Neuronal stem cell (in vitro differentiated cells): ENCODE data around the gene GALNT17.

Experiments
- DNase-seq: peaks from one replicate; pipeline ENCODE4 v3.0.0-alpha.2; 2013; ENCODE audit warnings: low spot score
- H2AFZ ChIP-seq: one replicate; pipeline ENCODE4 v1.6.1; 2013; ENCODE audit warnings: mild to moderate bottlenecking, low read length, inconsistent platforms
- H2AK5ac ChIP-seq: 2 replicates; pipeline ENCODE4 v1.6.1; 2013; ENCODE audit warnings: low read depth, mild to moderate bottlenecking, inconsistent platforms, low read length, moderate library complexity, mixed read lengths
- H2BK120ac ChIP-seq: 2 replicates; pipeline ENCODE4 v1.6.1; 2013; ENCODE audit warnings: low read depth, mild to moderate bottlenecking, inconsistent platforms, low read length, moderate library complexity, mixed read lengths
- H2BK12ac ChIP-seq: one replicate; pipeline ENCODE4 v1.6.1; 2013; ENCODE audit warnings: low read length, inconsistent platforms
- H2BK15ac ChIP-seq: 2 replicates; pipeline ENCODE4 v1.6.1; 2013; ENCODE audit warnings: mild to moderate bottlenecking, low read length, inconsistent platforms, mixed read lengths
- H2BK5ac ChIP-seq: one replicate; pipeline ENCODE4 v1.6.1; 2013; ENCODE audit warnings: inconsistent platforms, mild to moderate bottlenecking, low read length, moderate library complexity
- H3K14ac ChIP-seq: one replicate; pipeline ENCODE4 v1.6.1; 2013; ENCODE audit warnings: low read length, inconsistent platforms
- H3K18ac ChIP-seq: 2 replicates; pipeline ENCODE4 v1.6.1; 2013; ENCODE audit warnings: low read length, inconsistent platforms
- H3K23ac ChIP-seq: 2 replicates; pipeline ENCODE4 v1.6.1; 2013; ENCODE audit warnings: low read depth, mild to moderate bottlenecking, mixed read lengths, low read length, inconsistent platforms; ENCODE audit not compliant: poor library complexity
- H3K27ac ChIP-seq: replicated peaks from 3 replicates; pipeline ENCODE4 v1.5.1; 2013; ENCODE audit warnings: low read length, inconsistent platforms
- H3K27me3 ChIP-seq, 3 experiments: 2 replicates each; pipeline ENCODE4 v1.6.1; 2013; ENCODE audit warnings: low read length in 3 of 3, mild to moderate bottlenecking in 2 of 3, inconsistent platforms in 1 of 3, low read depth in 1 of 3, mixed read lengths in 1 of 3, moderate library complexity in 1 of 3; ENCODE audit not compliant: control insufficient read depth in 3 of 3, insufficient read depth in 3 of 3
- H3K36me3 ChIP-seq, 2 donors: replicated peaks in 1 of 2; 2 replicates each; pipeline ENCODE4 v1.6.1; 2013; ENCODE audit warnings: low read length in 2 of 2; ENCODE audit not compliant: control insufficient read depth in 2 of 2, insufficient read depth in 2 of 2
- H3K4ac ChIP-seq: 2 replicates; pipeline ENCODE4 v1.6.1; 2013; ENCODE audit warnings: inconsistent platforms, mild to moderate bottlenecking, low read length, moderate library complexity
- H3K4me1 ChIP-seq, 2 donors: 1 replicate in 1 of 2; 2 replicates in 1 of 2; pipeline ENCODE4 v1.6.1; 2013; ENCODE audit warnings: low read length in 2 of 2, low read depth in 1 of 2; ENCODE audit not compliant: control insufficient read depth in 2 of 2, insufficient read depth in 1 of 2
- H3K4me2 ChIP-seq: one replicate; pipeline ENCODE4 v1.6.1; 2013; ENCODE audit warnings: mild to moderate bottlenecking, low read length, inconsistent platforms; ENCODE audit not compliant: insufficient read depth, poor library complexity, severe bottlenecking
- H3K4me3 ChIP-seq, 2 donors: 2 replicates each; pipeline ENCODE4 v1.5.1; 2013; ENCODE audit warnings: low read length in 2 of 2, mild to moderate bottlenecking in 2 of 2, inconsistent platforms in 1 of 2, moderate library complexity in 1 of 2
- H3K79me1 ChIP-seq: one replicate; pipeline ENCODE4 v1.6.1; 2013; ENCODE audit warnings: low read depth, mild to moderate bottlenecking, inconsistent platforms, low read length, moderate library complexity
- H3K9ac ChIP-seq: one replicate; pipeline ENCODE4 v1.6.1; 2013; ENCODE audit warnings: mild to moderate bottlenecking, low read depth, low read length, inconsistent platforms; ENCODE audit not compliant: poor library complexity
- H3K9me3 ChIP-seq, 2 donors: replicated peaks in 1 of 2; 2 replicates each; pipeline versions ENCODE3 to v1.6.1; 2013; ENCODE audit warnings: low read length in 2 of 2, mild to moderate bottlenecking in 2 of 2, inconsistent platforms in 1 of 2, low read depth in 1 of 2, mixed read lengths in 1 of 2, moderate library complexity in 1 of 2; ENCODE audit not compliant: control insufficient read depth in 2 of 2, insufficient read depth in 1 of 2
- H4K8ac ChIP-seq: one replicate; pipeline ENCODE4 v1.6.1; 2013; ENCODE audit warnings: low read depth, mild to moderate bottlenecking, inconsistent platforms, low read length, moderate library complexity
- H4K91ac ChIP-seq: one replicate; pipeline ENCODE4 v1.6.1; 2013; ENCODE audit warnings: low read length, low read depth, mild to moderate bottlenecking, inconsistent platforms; ENCODE audit not compliant: poor library complexity
- WGBS, 2 donors: extraction: QIAGEN DNeasy Blood & Tissue Kit; methylation state at CpG; one replicate each; pipeline ENCODE4 v1.1.7; 2013; ENCODE audit warnings: missing lambda C conversion rate in 2 of 2, mixed read lengths in 1 of 2; ENCODE audit not compliant: insufficient read length in 2 of 2, insufficient replicate concordance in 1 of 2; ENCODE audit errors: extremely low coverage in 2 of 2; 5-methylcytosine and 5-hydroxymethylcytosine counted together

The GALNT17 gene

DNA sequence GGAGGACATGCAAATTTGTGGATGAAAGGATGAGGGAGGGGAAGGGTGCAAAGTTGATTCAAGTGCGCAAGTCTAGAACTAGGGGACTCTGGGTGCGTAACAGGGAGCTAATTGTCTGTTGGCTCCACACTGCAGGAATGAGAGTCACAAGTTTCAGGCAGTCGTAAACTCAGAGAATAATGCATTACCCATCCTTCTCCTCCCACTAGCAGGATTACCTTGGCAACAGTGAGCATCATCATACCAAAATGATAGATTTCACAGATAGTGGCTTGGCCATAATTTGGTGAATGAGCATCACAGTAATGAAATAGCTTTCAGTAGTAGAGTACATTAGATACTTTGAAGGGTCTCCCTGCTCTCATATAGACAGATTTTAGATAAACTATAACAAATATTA is 565.5 kb downstream of the GALNT17 start:
- Histone ChIP-seq H3K4me2 (no peak overlapping the region), H3K18ac (no peak overlapping the region), H4K91ac (no peak overlapping the region), H3K4me1 (peaks cover under 1 to 2% of the 10 kb centered on the region in 2 donors), H3K4ac (no peak overlapping the region), H2BK15ac (no peak overlapping the region), H3K4me3 (no peak overlapping the region), H2BK120ac (no peak overlapping the region), H2BK5ac (no peak overlapping the region), H3K23ac (no peak overlapping the region), H2BK12ac (no peak overlapping the region), H2AK5ac (no peak overlapping the region), H3K27ac (no peak overlapping the region), H2AFZ (no peak overlapping the region), H3K36me3 (no peaks in the 10 kb centered on the region), H3K9ac (no peak overlapping the region), H3K79me1 (no peaks in the 10 kb centered on the region), H3K14ac (no peak overlapping the region), H3K27me3 (no peaks in the 10 kb centered on the region), H3K9me3 (no peaks in the 10 kb centered on the region), H4K8ac (no peak overlapping the region)
- no peak for DNase-seq
- no CpG with 5 or more reads among the region's 3 CpGs for WGBS, 2 donors

DNA sequence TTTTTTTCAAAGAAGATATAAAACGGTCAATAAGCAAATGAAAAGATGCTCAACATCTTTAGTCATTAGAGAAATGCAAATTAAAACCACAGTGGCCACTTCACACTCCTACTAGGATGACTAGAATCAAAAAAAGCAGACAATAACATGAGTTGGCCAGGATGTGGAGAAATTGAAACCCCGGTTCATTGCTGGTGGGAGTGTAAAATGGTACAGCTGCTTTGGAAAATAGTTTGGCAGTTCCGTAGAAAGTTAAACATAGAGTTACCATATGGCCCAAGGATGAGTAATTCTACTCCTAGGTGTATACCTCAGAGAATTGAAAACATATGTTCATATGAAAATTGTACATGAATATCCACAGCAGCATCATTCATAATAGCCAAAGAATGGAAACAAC is 573.3 kb downstream of the GALNT17 start:
- no peak overlapping the region for H2BK120ac ChIP-seq
- no peak overlapping the region for H2BK5ac ChIP-seq
- no peak overlapping the region for H3K9ac ChIP-seq
- H3K23ac ChIP-seq, result no peak overlapping the region
- H3K4ac ChIP-seq, result no peak overlapping the region
- H3K18ac ChIP-seq, result no peak overlapping the region
- H3K27me3 ChIP-seq, result no peaks in the 10 kb centered on the region
- no peak overlapping the region for H3K4me2 ChIP-seq
- H2AFZ ChIP-seq, result no peak overlapping the region
- no peak overlapping the region for H3K14ac ChIP-seq
- H3K79me1 ChIP-seq, result no peaks in the 10 kb centered on the region
- H3K4me3 ChIP-seq, result no peak overlapping the region
- H2AK5ac ChIP-seq, result no peak overlapping the region
- H3K36me3 ChIP-seq, result no peaks in the 10 kb centered on the region
- no CpG with 5 or more reads among the region's 3 CpGs for WGBS, 2 donors
- no peaks in the 10 kb centered on the region for H3K4me1 ChIP-seq
- H3K9me3 ChIP-seq, result peaks cover 7 to 22% of the 10 kb centered on the region in 2 donors
- no peak for DNase-seq
- no peak overlapping the region for H2BK12ac ChIP-seq
- no peak overlapping the region for H4K8ac ChIP-seq
- H2BK15ac ChIP-seq, result no peak overlapping the region
- H3K27ac ChIP-seq, result no peak overlapping the region
- H4K91ac ChIP-seq, result no peak overlapping the region

DNA sequence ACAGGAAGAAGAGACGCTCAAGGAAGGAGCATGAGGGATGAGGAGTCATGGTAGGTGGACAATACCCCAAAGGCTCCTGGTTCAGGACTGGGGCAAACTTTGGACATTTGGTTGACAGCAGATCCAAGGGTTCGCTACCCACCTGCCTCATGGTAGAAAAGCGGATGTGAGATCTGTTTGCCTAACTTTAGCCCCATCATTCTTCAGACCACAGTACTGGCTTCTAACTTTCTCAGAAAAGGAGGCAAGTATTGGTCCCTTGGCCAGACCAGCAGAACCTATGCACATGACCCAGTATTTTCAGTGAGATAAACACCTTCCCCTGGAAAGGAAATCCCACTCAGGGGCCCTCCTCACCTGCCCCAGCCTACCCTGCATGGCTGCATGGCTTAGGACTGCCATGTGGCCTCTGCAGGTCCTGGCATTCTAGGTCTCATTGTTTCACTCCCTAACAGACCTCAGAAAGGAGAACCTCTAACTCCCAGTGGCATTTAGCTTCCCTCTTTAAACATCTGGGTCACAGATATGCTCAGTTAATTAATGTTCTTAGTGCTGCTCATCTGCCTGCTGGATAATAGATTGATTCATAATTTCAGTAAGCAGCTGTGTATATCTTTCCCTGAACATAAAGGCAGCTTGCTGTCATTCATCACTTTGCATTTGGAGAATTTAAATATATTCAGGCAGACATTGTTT is 574.1 kb downstream of the GALNT17 start:
- Histone ChIP-seq H3K23ac (no peak overlapping the region), H3K4me1 (no peaks in the 10 kb centered on the region), H4K8ac (no peak overlapping the region), H4K91ac (no peak overlapping the region), H2AK5ac (no peak overlapping the region), H3K14ac (no peak overlapping the region), H2AFZ (no peak overlapping the region), H3K4me2 (no peak overlapping the region), H3K9me3 (peaks cover 7 to 22% of the 10 kb centered on the region in 2 donors), H3K18ac (no peak overlapping the region), H2BK15ac (no peak overlapping the region), H2BK12ac (no peak overlapping the region), H3K4ac (no peak overlapping the region), H3K27me3 (no peaks in the 10 kb centered on the region), H3K36me3 (no peaks in the 10 kb centered on the region), H3K79me1 (no peaks in the 10 kb centered on the region), H3K9ac (no peak overlapping the region), H2BK120ac (no peak overlapping the region), H3K4me3 (no peak overlapping the region), H3K27ac (no peak overlapping the region), H2BK5ac (no peak overlapping the region)
- WGBS, 2 donors, result no CpG with 5 or more reads among the region's 3 CpGs
- DNase-seq, result no peak

DNA sequence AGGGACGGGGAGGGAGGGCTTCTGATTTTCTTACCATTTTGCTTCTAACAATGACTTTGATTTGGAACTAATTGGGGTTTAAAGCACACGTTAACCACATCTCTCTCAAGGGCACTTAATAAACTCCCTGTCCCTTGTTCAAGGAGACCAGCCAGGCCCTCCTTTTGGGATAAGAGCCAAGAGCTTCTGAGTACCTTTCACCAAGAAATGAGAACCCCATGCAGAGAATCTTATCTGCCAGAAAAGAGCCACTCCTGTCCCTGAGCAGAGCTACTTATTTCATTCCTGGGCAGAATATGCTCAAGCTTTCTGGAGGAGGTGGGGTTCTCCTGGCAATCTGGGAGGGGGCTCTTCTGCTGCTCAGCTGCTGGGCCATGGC is 574.6 kb downstream of the GALNT17 start:
- H2BK120ac ChIP-seq, result no peak overlapping the region
- peaks cover 7 to 22% of the 10 kb centered on the region in 2 donors for H3K9me3 ChIP-seq
- no peaks in the 10 kb centered on the region for H3K4me1 ChIP-seq
- no peaks in the 10 kb centered on the region for H3K27me3 ChIP-seq
- no peak overlapping the region for H2BK12ac ChIP-seq
- no peak overlapping the region for H3K4me3 ChIP-seq
- H2BK5ac ChIP-seq, result no peak overlapping the region
- H3K23ac ChIP-seq, result no peak overlapping the region
- H3K27ac ChIP-seq, result no peak overlapping the region
- no peak overlapping the region for H2AK5ac ChIP-seq
- no peak overlapping the region for H4K91ac ChIP-seq
- no peak overlapping the region for H3K9ac ChIP-seq
- no peak overlapping the region for H3K14ac ChIP-seq
- H2BK15ac ChIP-seq, result no peak overlapping the region
- H3K79me1 ChIP-seq, result no peaks in the 10 kb centered on the region
- no peak overlapping the region for H4K8ac ChIP-seq
- no CpG with 5 or more reads among the region's 2 CpGs for WGBS, 2 donors
- no peak overlapping the region for H2AFZ ChIP-seq
- H3K36me3 ChIP-seq, result no peaks in the 10 kb centered on the region
- no peak overlapping the region for H3K18ac ChIP-seq
- DNase-seq, result no peak
- H3K4ac ChIP-seq, result no peak overlapping the region
- H3K4me2 ChIP-seq, result no peak overlapping the region
